Measurements from ENCODE around the gene METTL25B.

Gene METTL25B

DNA sequence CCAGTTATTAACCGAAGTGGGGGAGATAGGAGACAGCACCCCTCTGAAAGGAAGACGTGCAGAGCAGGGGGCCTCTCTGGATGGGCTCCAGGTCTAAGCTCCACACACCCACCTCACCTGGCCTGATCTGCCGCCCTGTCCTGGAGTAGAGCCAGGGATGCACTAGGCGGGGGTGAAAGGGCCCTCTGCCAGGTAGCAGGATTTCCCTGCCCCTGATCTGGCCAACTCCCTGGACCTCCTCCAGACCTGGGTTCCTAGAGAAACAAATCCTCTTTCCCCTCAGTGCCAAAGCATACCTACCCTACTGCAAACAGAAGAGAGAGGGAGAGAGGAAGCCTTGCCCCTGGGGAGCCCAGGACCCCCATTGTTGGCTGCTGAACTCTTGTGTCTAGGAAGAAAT is 24.9 kb upstream of the METTL25B start:
- Histone ChIP-seq H4K20me1 (ENCODE audit: insufficient read depth, low read length, poor library complexity, severe bottlenecking) (no peaks in the 10 kb centered on the region), H3K27me3 (ENCODE audit: insufficient read depth, low read length, poor library complexity, severe bottlenecking) (no peaks in the 10 kb centered on the region), H3K4me3 (ENCODE audit: low read length, poor library complexity, severe bottlenecking) (no peak overlapping the region), H3K36me3 (ENCODE audit: insufficient read depth, low read length) (no peaks in the 10 kb centered on the region), H2AFZ (ENCODE audit: low read length) (no peak overlapping the region), H3K9me3 (ENCODE audit: insufficient read depth, low read depth, low read length) (no peaks in the 10 kb centered on the region), H3K9ac (ENCODE audit: low read depth, low read length, poor library complexity, severe bottlenecking) (no peak overlapping the region), H3K79me2 (ENCODE audit: insufficient read depth, low read length) (no peaks in the 10 kb centered on the region), H3K4me2 (ENCODE audit: low read depth, low read length, poor library complexity, severe bottlenecking) (no peak overlapping the region), H3K4me1 (ENCODE audit: insufficient read depth, low read length, poor library complexity, severe bottlenecking) (peaks cover 17% of the 10 kb centered on the region), H3K9me2 (replicated peaks; ENCODE audit: low read depth, low read length) (no peaks in the 10 kb centered on the region), H3F3A (ENCODE audit: low read depth) (no peaks in the 10 kb centered on the region)
- TF ChIP-seq CTCF (conservative IDR thresholded peaks at IDR 0.05; ENCODE audit: low read length) (no peak), EZH2phosphoT487 (IDR thresholded peaks at IDR 0.05; ENCODE audit: borderline replicate concordance) (no peak)

GRCh38 chr1:156703741-156704140 is 24.5 kb upstream of the METTL25B start:
- Histone ChIP-seq H3K27me3 (ENCODE audit: insufficient read depth, low read length, poor library complexity, severe bottlenecking) (no peaks in the 10 kb centered on the region), H3K4me3 (ENCODE audit: low read length, poor library complexity, severe bottlenecking) (no peak overlapping the region), H3K4me2 (ENCODE audit: low read depth, low read length, poor library complexity, severe bottlenecking) (no peak overlapping the region), H3K9me2 (replicated peaks; ENCODE audit: low read depth, low read length) (no peaks in the 10 kb centered on the region), H3K9ac (ENCODE audit: low read depth, low read length, poor library complexity, severe bottlenecking) (no peak overlapping the region), H3K36me3 (ENCODE audit: insufficient read depth, low read length) (no peaks in the 10 kb centered on the region), H3K79me2 (ENCODE audit: insufficient read depth, low read length) (no peaks in the 10 kb centered on the region), H3F3A (ENCODE audit: low read depth) (no peaks in the 10 kb centered on the region), H3K9me3 (ENCODE audit: insufficient read depth, low read depth, low read length) (no peaks in the 10 kb centered on the region), H4K20me1 (ENCODE audit: insufficient read depth, low read length, poor library complexity, severe bottlenecking) (no peaks in the 10 kb centered on the region), H3K4me1 (ENCODE audit: insufficient read depth, low read length, poor library complexity, severe bottlenecking) (peaks cover 17% of the 10 kb centered on the region), H2AFZ (ENCODE audit: low read length) (no peak overlapping the region)
- TF ChIP-seq EZH2phosphoT487 (IDR thresholded peaks at IDR 0.05; ENCODE audit: borderline replicate concordance) (no peak), CTCF (conservative IDR thresholded peaks at IDR 0.05; ENCODE audit: low read length) (no peak)

DNA sequence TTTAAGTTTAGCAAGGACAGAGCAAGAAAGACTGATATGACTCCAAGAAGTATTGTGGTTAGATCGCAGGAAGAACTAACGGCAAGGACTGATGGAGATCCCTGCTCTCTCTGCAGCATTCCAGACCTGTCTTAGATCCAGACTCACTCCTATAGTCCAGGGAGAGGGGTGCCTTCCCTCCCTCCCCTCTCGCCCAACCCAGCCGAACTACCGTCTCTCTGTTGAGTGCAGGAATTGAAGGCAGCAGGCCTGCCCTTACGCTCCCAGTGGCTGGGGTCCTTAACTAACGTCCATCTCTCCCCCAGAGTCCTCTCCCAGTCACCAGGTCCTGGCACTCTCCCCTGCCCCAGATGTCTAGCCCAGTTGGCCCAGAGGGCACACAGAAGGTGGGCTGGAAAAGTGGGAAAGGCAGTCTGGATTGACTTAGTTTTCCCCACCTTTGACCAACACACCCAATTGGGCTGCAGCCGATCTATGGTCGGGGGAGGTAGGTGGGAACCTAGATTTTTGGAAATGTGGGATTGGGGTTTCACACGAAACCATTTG is 24.0 kb upstream of the METTL25B start:
- Histone ChIP-seq H3K9me3 (ENCODE audit: insufficient read depth, low read depth, low read length) (no peaks in the 10 kb centered on the region), H3K9me2 (replicated peaks; ENCODE audit: low read depth, low read length) (no peaks in the 10 kb centered on the region), H3K36me3 (ENCODE audit: insufficient read depth, low read length) (no peaks in the 10 kb centered on the region), H2AFZ (ENCODE audit: low read length) (no peak overlapping the region), H3K9ac (ENCODE audit: low read depth, low read length, poor library complexity, severe bottlenecking) (no peak overlapping the region), H3K4me3 (ENCODE audit: low read length, poor library complexity, severe bottlenecking) (no peak overlapping the region), H3K4me1 (ENCODE audit: insufficient read depth, low read length, poor library complexity, severe bottlenecking) (peaks cover 17% of the 10 kb centered on the region), H4K20me1 (ENCODE audit: insufficient read depth, low read length, poor library complexity, severe bottlenecking) (no peaks in the 10 kb centered on the region), H3F3A (ENCODE audit: low read depth) (no peaks in the 10 kb centered on the region), H3K79me2 (ENCODE audit: insufficient read depth, low read length) (no peaks in the 10 kb centered on the region), H3K4me2 (ENCODE audit: low read depth, low read length, poor library complexity, severe bottlenecking) (no peak overlapping the region), H3K27me3 (ENCODE audit: insufficient read depth, low read length, poor library complexity, severe bottlenecking) (no peaks in the 10 kb centered on the region)
- TF ChIP-seq CTCF (conservative IDR thresholded peaks at IDR 0.05; ENCODE audit: low read length), result no peak
- no peak for TF ChIP-seq EZH2phosphoT487 (IDR thresholded peaks at IDR 0.05; ENCODE audit: borderline replicate concordance)
